Fibroblast of lung (primary cell): ENCODE data around the gene PTGFR.

Experiments used
- CTCF ChIP-seq, 2 donors: IDR thresholded peaks in 1 of 2; conservative IDR thresholded peaks in 1 of 2; 1 replicate in 1 of 2; 2 replicates in 1 of 2; pipeline ENCODE4 v1.5.1; 2011 to 2012; ENCODE audit warnings: low read length in 2 of 2, control low read depth in 1 of 2, inconsistent platforms in 1 of 2, low read depth in 1 of 2, mild to moderate bottlenecking in 1 of 2
- EZH2 ChIP-seq: IDR thresholded peaks from 2 replicates; pipeline ENCODE4 v1.5.1; 2012; ENCODE audit warnings: low read length, control low read depth, mild to moderate bottlenecking; ENCODE audit errors: missing control alignments

- TF ChIP-seq CTCF (conservative IDR thresholded peaks at IDR 0.05 in 1 of 2, IDR thresholded peaks at IDR 0.05 in 1 of 2; ENCODE audit: low read depth in 1 of 2, low read length in 2 of 2) (no peak), EZH2 (no peak)
Measured at GRCh38 chr1:78587211-78587610, 96.4 kb downstream of the PTGFR start.
